Kidney (tissue), 14 donors: ENCODE data around the gene ZFP1. TPM values are rescaled to one million over a fixed set of nuclear protein-coding genes. Genes with fewer than 3 reads are reported as not detected.

ENCODE experiments used
- DNase-seq, 5 donors: peaks; one replicate each; pipeline ENCODE4 v3.0.0-alpha.2; 2013 to 2020
- FAIRE-seq: peaks from 2 replicates; lab custom pipeline; 2012; peaks lifted over from hg19 to GRCh38; lab: Jason Lieb, UNC
- H3K27ac ChIP-seq, 2 donors: one replicate each; pipeline ENCODE4 v1.7.0; 2013; ENCODE audit warnings: low read depth in 2 of 2, low read length in 2 of 2, inconsistent platforms in 1 of 2
- H3K27me3 ChIP-seq: one replicate; pipeline ENCODE4 v1.7.1; 2013; ENCODE audit warnings: low read length, inconsistent platforms; ENCODE audit not compliant: control insufficient read depth, insufficient read depth
- H3K36me3 ChIP-seq, 3 donors: one replicate each; pipeline versions ENCODE4 v1.7.0 to v1.7.1; 2013; ENCODE audit warnings: low read length in 3 of 3, control low read depth in 1 of 3, inconsistent platforms in 1 of 3; ENCODE audit not compliant: insufficient read depth in 3 of 3, control insufficient read depth in 2 of 3
- H3K4me1 ChIP-seq, 3 donors: one replicate each; pipeline versions ENCODE4 v1.7.0 to v1.7.1; 2013; ENCODE audit warnings: low read length in 3 of 3, inconsistent platforms in 1 of 3, low read depth in 1 of 3; ENCODE audit not compliant: control insufficient read depth in 2 of 3, insufficient read depth in 2 of 3
- H3K4me3 ChIP-seq, 3 donors: one replicate each; pipeline versions ENCODE4 v1.7.0 to v1.8.1; 2013; ENCODE audit warnings: low read length in 3 of 3, control low read depth in 1 of 3, inconsistent platforms in 1 of 3
- H3K9ac ChIP-seq, 3 donors: one replicate each; pipeline versions ENCODE4 v1.7.0 to v1.7.1; 2013; ENCODE audit warnings: low read length in 3 of 3, control low read depth in 1 of 3, inconsistent platforms in 1 of 3
- H3K9me3 ChIP-seq, 3 donors: one replicate each; pipeline versions ENCODE4 v1.7.0 to v1.7.1; 2013; ENCODE audit warnings: low read length in 3 of 3, control low read depth in 1 of 3, inconsistent platforms in 1 of 3; ENCODE audit not compliant: control insufficient read depth in 2 of 3, insufficient read depth in 1 of 3
- CTCF ChIP-seq: IDR thresholded peaks from 3 replicates; pipeline ENCODE4 v1.5.1; 2012; ENCODE audit warnings: mild to moderate bottlenecking, moderate library complexity, borderline replicate concordance; ENCODE audit not compliant: insufficient read depth; ENCODE audit errors: extremely low read depth
- intact Hi-C: fragments of 100-400 bp; cut with DNase I; formaldehyde crosslinking; loops from one replicate; pipeline ENCODE4 v1.11.1; 2022
- polyA plus RNA-seq: library from polyadenylated mRNA; stranded (reverse); fragments of 350-450 nt; fragmentation: Illumina TruSeq; extraction: RNeasy Lipid Tissue Mini Kit (QIAGEN cat#74804); gene quantifications from one replicate; pipeline ENCODE4 v1.2.3, GENCODE V29; 2014; ENCODE audit warnings: low read depth, low replicate concordance; ENCODE audit not compliant: insufficient read depth
- total RNA-seq: library from RNA; stranded (reverse); fragmentation: NEBNext Ultra II Directional; extraction: Animal tissue kit (Norgen Biotek cat#: 25700); gene quantifications from one replicate; pipeline ENCODE4 v1.2.1, GENCODE V29; 2021
- donor health status: control.
- donor health status: control.
- donor health status: control.
- donor health status: control.
- donor health status: control.
- donor health status: DM: yes; HTN: yes; CAD: no.
- donor health status: Normal renal cell carcinoma (clear cell type).

Gene ZFP1
- total and polyA plus RNA-seq, 2 donors from 2014 or later, result 4.6 to 9.2 TPM

GRCh38 chr16:75113541-75114121, 34.7 kb upstream of the ZFP1 start:
- no peak for DNase-seq

GRCh38 chr16:75114179-75114945, 34.0 kb upstream of the ZFP1 start:
- DNase-seq (peak in 1 of 5 donors; percentile 74), FAIRE-seq (no peak)
- intact Hi-C loops, result loop anchor here (5.0 kb wide), 1 partner anchor 117 kb away; the partner anchor contains the start of gene ZNRF1
- no peaks in the 10 kb centered on the region for H3K27me3 ChIP-seq
- H3K4me1 ChIP-seq, result peaks cover 0 to 26% (median 24%) of the 10 kb centered on the region in 3 donors
- H3K9ac ChIP-seq, result no peak overlapping the region
- H3K9me3 ChIP-seq, result no peaks in the 10 kb centered on the region
- H3K36me3 ChIP-seq, result no peaks in the 10 kb centered on the region
- H3K4me3 ChIP-seq, result no peak overlapping the region
- TF ChIP-seq CTCF, result no peak
- no peak overlapping the region for H3K27ac ChIP-seq

More at GRCh38 chr16:75113541-75114121, 34.7 kb upstream of the ZFP1 start:
- H3K4me3 ChIP-seq, result no peak overlapping the region
- no peak overlapping the region for H3K27ac ChIP-seq
- no peak for FAIRE-seq
- H3K27me3 ChIP-seq, result no peaks in the 10 kb centered on the region
- TF ChIP-seq CTCF, result no peak
- no peaks in the 10 kb centered on the region for H3K9me3 ChIP-seq
- H3K4me1 ChIP-seq, result peaks cover 0 to 31% (median 31%) of the 10 kb centered on the region in 3 donors
- intact Hi-C loops, result loop anchor here (5.0 kb wide), 1 partner anchor 116 kb away; the partner anchor contains the start of gene ZNRF1
- no peaks in the 10 kb centered on the region for H3K36me3 ChIP-seq
- H3K9ac ChIP-seq, result no peak overlapping the region

DNA sequence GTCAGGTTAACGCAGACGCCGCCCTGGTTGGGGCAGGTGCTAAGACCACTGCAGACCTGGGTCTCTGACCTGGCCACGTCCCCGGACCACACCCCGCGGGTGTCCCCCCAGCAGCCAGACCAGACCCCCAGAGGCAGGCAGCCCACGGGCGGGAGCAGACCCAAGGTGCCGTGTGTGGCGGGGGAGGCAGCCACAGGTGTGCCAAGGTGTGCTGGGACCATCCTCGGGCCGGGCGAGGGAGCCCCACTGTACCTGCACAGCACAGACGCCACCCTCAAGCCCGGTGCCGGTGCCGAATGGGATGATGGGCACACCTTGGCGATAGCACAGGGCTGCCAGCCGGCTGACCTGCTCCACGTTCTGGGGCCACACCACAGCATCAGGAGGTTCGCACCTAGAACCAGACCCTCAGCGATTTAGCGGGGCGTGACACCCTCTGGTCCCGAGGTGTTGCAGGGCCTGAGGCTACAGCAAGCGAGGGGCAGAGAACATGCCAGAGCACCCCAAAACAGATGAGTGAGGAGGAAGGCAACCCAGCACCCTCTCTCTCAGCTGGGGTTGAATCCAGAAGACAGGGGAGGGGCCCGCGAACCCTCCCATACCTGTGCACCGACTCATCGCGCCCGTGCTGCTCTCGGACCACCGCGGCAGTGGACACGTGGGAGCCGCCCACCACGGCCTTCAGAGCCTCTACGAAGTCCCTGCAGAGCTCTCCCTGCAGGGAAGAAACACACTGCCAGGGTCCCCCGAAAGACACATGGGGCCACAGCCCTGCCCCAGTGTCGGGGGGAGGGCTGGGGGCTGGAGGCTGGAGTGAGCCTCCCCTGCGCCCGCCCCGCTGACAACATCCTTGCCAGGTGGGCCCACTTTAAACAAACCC, 33.1 kb upstream of the ZFP1 start:
- Histone ChIP-seq H3K4me1 (peaks cover 0 to 18% (median 17%) of the 10 kb centered on the region in 3 donors), H3K27ac (no peak overlapping the region), H3K27me3 (no peaks in the 10 kb centered on the region), H3K4me3 (peak overlapping the region in 1 of 3 donors; percentile 78), H3K36me3 (no peaks in the 10 kb centered on the region), H3K9me3 (no peaks in the 10 kb centered on the region), H3K9ac (peak overlapping the region in 1 of 3 donors; percentile 40)
- FAIRE-seq, result no peak
- intact Hi-C loops, result loop anchor here (5.0 kb wide), 1 partner anchor 118 kb away; the partner anchor contains the start of gene ZNRF1
- no peak for DNase-seq
- no peak for TF ChIP-seq CTCF
